Head of caudate nucleus (tissue), 42 donors: ENCODE measurements around the gene SAMD4A.
A peak's percentile ranks its signal among the peaks of the same experiment; 100 is the strongest.
"Not testable (repeated sequence)": the region's sequence is repeated elsewhere in the genome, so short reads cannot be mapped to it uniquely, and the experiment has no call there.

Experiments used
- DNase-seq, 42 donors: peaks; one replicate each; pipeline versions ENCODE4 v3.0.0 to v3.0.0-alpha.2; 2020 to 2021; ENCODE audit warnings: mixed read lengths in 7 of 42
- intact Hi-C: fragments of 100-400 bp; cut with DNase I; formaldehyde crosslinking; loops from one replicate; pipeline ENCODE4 v1.15.0; 2022

SAMD4A gene

GRCh38 chr14:54623279-54624004 is 56.5 kb downstream of the SAMD4A start:
- intact Hi-C loops, result no loop called here
- DNase-seq, result no peak

- DNase-seq, intact Hi-C loops: not testable (repeated sequence)
These were observed 57.1 kb downstream of the SAMD4A start for GRCh38 chr14:54624005-54624358.

- no peak for DNase-seq
- intact Hi-C loops, result no loop called here
These were observed 58.2 kb downstream of the SAMD4A start for GRCh38 chr14:54625112-54625511.

- intact Hi-C loops, result no loop called here
- no peak for DNase-seq
These were observed 60.3 kb downstream of the SAMD4A start for GRCh38 chr14:54627219-54627539.

- peak in 24 of 42 donors; percentile 7 to 74 (median 43) for DNase-seq
- intact Hi-C loops, result no loop called here
These were observed 60.8 kb downstream of the SAMD4A start for GRCh38 chr14:54627540-54628363.

- intact Hi-C loops, result no loop called here
- DNase-seq, result no peak
These were observed 62.3 kb downstream of the SAMD4A start for GRCh38 chr14:54629183-54629582.

GRCh38 chr14:54629635-54630360 is 62.9 kb downstream of the SAMD4A start:
- no peak for DNase-seq
- intact Hi-C loops, result no loop called here

GRCh38 chr14:54631016-54631415 is 64.1 kb downstream of the SAMD4A start:
- intact Hi-C loops, result no loop called here
- no peak for DNase-seq

- DNase-seq, result no peak
- intact Hi-C loops, result no loop called here
These were observed 65.5 kb downstream of the SAMD4A start for GRCh38 chr14:54632452-54632851.

- intact Hi-C loops, result no loop called here
- no peak for DNase-seq
These were observed 66.1 kb downstream of the SAMD4A start for GRCh38 chr14:54633076-54633475.

- no peak for DNase-seq
- intact Hi-C loops, result no loop called here
These were observed 70.6 kb downstream of the SAMD4A start for GRCh38 chr14:54637270-54638134.

GRCh38 chr14:54638135-54638446 is 71.2 kb downstream of the SAMD4A start:
- intact Hi-C loops, result no loop called here
- DNase-seq, result no peak

- no peak for DNase-seq
- intact Hi-C loops, result no loop called here
These were observed 72.7 kb downstream of the SAMD4A start for GRCh38 chr14:54639611-54640010.

- peak in 2 of 42 donors; percentile 15 for DNase-seq
- intact Hi-C loops, result no loop called here
These were observed 73.6 kb downstream of the SAMD4A start for GRCh38 chr14:54640506-54640905.

- intact Hi-C loops, result no loop called here
- DNase-seq, result no peak
These were observed 75.2 kb downstream of the SAMD4A start for GRCh38 chr14:54642121-54642520.

GRCh38 chr14:54642801-54643695 is 76.1 kb downstream of the SAMD4A start:
- DNase-seq, result peak in 6 of 42 donors; percentile 15 to 38 (median 19)
- intact Hi-C loops, result no loop called here

GRCh38 chr14:54643696-54644176 is 76.8 kb downstream of the SAMD4A start:
- intact Hi-C loops, result no loop called here
- DNase-seq, result no peak

GRCh38 chr14:54645639-54646038 is 78.7 kb downstream of the SAMD4A start:
- DNase-seq, result no peak
- intact Hi-C loops, result no loop called here
